ENCODE data around the gene NQO2.

DNA sequence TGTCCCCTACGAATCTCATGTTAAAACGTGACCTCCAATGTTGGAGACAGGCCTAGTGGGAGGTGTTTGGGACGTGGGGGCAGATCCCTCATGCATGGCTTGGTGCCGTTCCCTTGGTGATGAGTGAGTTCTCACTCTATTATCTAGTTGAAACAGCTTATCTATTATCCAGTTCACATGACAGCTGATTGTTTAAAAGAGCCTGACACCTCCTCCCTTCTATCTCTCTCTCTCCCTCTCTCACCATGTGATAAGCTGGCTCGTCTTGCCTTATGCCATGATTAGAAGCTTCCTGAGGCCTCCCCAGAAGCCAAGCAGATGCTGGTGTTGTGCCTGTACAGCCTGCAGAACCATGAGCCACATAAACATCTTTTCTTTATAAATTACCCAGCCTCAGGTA, 35.7 kb downstream of the NQO2 start:
- no peak for TF ChIP-seq POLR2A (IDR thresholded peaks at IDR 0.05)
- TF ChIP-seq, protein P1, sequence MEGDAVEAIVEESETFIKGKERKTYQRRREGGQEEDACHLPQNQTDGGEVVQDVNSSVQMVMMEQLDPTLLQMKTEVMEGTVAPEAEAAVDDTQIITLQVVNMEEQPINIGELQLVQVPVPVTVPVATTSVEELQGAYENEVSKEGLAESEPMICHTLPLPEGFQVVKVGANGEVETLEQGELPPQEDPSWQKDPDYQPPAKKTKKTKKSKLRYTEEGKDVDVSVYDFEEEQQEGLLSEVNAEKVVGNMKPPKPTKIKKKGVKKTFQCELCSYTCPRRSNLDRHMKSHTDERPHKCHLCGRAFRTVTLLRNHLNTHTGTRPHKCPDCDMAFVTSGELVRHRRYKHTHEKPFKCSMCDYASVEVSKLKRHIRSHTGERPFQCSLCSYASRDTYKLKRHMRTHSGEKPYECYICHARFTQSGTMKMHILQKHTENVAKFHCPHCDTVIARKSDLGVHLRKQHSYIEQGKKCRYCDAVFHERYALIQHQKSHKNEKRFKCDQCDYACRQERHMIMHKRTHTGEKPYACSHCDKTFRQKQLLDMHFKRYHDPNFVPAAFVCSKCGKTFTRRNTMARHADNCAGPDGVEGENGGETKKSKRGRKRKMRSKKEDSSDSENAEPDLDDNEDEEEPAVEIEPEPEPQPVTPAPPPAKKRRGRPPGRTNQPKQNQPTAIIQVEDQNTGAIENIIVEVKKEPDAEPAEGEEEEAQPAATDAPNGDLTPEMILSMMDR (IDR thresholded peaks at IDR 0.05) = no peak

All from testis (tissue), 2 donors.